DOHH2 (cell line): ENCODE results near the gene SFRP2.

ENCODE experiments used
- H3F3A ChIP-seq: fragments of 200-600 bp; sonication (generic), shearing (Covaris generic); 2 replicates; pipeline ENCODE4 v1.6.0; 2016; ENCODE audit warnings: antibody characterized with exemption, mild to moderate bottlenecking; ENCODE audit not compliant: control insufficient read depth, insufficient read depth
- H3K27ac ChIP-seq: fragments of 200-600 bp; sonication (generic); 2 replicates; pipeline ENCODE4 v1.5.1; 2014; ENCODE audit warnings: low read depth, mild to moderate bottlenecking, low read length, moderate library complexity
- H3K27me3 ChIP-seq: fragments of 200-600 bp; sonication (generic); 2 replicates; pipeline ENCODE4 v1.6.1; 2014; ENCODE audit warnings: mild to moderate bottlenecking, low read length, mixed read lengths; ENCODE audit not compliant: control insufficient read depth
- H3K36me3 ChIP-seq: fragments of 200-600 bp; sonication (generic); 2 replicates; pipeline ENCODE4 v1.6.1; 2014; ENCODE audit warnings: mild to moderate bottlenecking, low read length, moderate library complexity, mixed read lengths; ENCODE audit not compliant: control insufficient read depth
- H3K4me1 ChIP-seq: fragments of 200-600 bp; sonication (generic); 2 replicates; pipeline ENCODE4 v1.6.1; 2014; ENCODE audit warnings: mild to moderate bottlenecking, low read length, mixed read lengths; ENCODE audit not compliant: control insufficient read depth
- H3K4me2 ChIP-seq: fragments of 200-600 bp; sonication (generic); 2 replicates; pipeline ENCODE4 v1.6.0; 2014; ENCODE audit warnings: mild to moderate bottlenecking, low read length, moderate library complexity
- H3K4me3 ChIP-seq: fragments of 200-600 bp; sonication (generic); 2 replicates; pipeline ENCODE4 v1.5.1; 2014; ENCODE audit warnings: mild to moderate bottlenecking, low read length, mixed read lengths
- H3K79me2 ChIP-seq: fragments of 200-600 bp; sonication (generic); 2 replicates; pipeline ENCODE4 v1.6.1; 2014; ENCODE audit warnings: mild to moderate bottlenecking, low read length, mixed read lengths; ENCODE audit not compliant: control insufficient read depth
- H3K9me2 ChIP-seq: fragments of 200-600 bp; sonication (generic); replicated peaks from 2 replicates; pipeline ENCODE4 v1.6.1; 2014; ENCODE audit warnings: mild to moderate bottlenecking, low read length, mixed read lengths; ENCODE audit not compliant: control insufficient read depth
- H3K9me3 ChIP-seq: fragments of 200-600 bp; sonication (generic); 2 replicates; pipeline ENCODE4 v1.6.1; 2014; ENCODE audit warnings: antibody characterized with exemption, low read length, mixed read lengths; ENCODE audit not compliant: control insufficient read depth, insufficient read depth
- H4K20me1 ChIP-seq: fragments of 200-600 bp; sonication (generic); 2 replicates; pipeline ENCODE4 v1.6.0; 2014; ENCODE audit warnings: low read depth, mild to moderate bottlenecking, antibody characterized with exemption, low read length, moderate library complexity; ENCODE audit not compliant: control insufficient read depth, insufficient read depth
- EZH2phosphoT487 ChIP-seq: fragments of 200-600 bp; sonication (generic); IDR thresholded peaks from 2 replicates; pipeline ENCODE4 v1.6.1; 2017; ENCODE audit warnings: borderline replicate concordance, mild to moderate bottlenecking, antibody characterized with exemption, low read length, moderate library complexity, mixed read lengths
- TF ChIP-seq, protein P1 (sequence below): fragments of 200-600 bp; sonication (generic); IDR thresholded peaks from one replicate; pipeline ENCODE4 v1.5.1; 2014; ENCODE audit warnings: antibody characterized with exemption, mild to moderate bottlenecking, low read depth, low read length; ENCODE audit not compliant: poor library complexity, severe bottlenecking

The SFRP2 gene

DNA sequence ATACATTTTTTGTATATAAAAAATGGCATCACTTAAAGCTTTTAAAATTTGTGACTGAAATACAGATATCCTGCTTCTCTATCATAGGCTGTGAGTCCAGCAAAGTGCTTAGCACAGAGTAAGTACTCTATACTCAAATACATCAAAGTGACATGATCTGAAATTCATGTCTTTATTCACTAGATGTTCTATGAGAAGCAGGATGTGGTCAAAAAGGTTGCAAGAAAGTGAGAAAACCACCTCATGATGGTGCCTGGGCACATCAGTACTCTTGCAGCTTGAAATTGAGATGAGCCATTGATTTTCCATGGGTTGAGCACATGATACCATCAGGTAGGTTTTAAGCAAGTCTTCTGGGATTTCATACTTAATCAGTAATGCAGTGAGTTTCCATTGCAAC, 20.4 kb upstream of the SFRP2 start:
- H3K27me3 ChIP-seq: no peaks in the 10 kb centered on the region
- no peaks in the 10 kb centered on the region for H3F3A ChIP-seq
- no peaks in the 10 kb centered on the region for H4K20me1 ChIP-seq
- H3K4me2 ChIP-seq: no peak overlapping the region
- H3K9me2 ChIP-seq: no peaks in the 10 kb centered on the region
- H3K9me3 ChIP-seq: no peaks in the 10 kb centered on the region; the same call in 1 of the 2 replicates
- H3K4me3 ChIP-seq: no peak overlapping the region
- no peaks in the 10 kb centered on the region for H3K79me2 ChIP-seq
- no peak overlapping the region for H3K27ac ChIP-seq
- TF ChIP-seq, protein P1, sequence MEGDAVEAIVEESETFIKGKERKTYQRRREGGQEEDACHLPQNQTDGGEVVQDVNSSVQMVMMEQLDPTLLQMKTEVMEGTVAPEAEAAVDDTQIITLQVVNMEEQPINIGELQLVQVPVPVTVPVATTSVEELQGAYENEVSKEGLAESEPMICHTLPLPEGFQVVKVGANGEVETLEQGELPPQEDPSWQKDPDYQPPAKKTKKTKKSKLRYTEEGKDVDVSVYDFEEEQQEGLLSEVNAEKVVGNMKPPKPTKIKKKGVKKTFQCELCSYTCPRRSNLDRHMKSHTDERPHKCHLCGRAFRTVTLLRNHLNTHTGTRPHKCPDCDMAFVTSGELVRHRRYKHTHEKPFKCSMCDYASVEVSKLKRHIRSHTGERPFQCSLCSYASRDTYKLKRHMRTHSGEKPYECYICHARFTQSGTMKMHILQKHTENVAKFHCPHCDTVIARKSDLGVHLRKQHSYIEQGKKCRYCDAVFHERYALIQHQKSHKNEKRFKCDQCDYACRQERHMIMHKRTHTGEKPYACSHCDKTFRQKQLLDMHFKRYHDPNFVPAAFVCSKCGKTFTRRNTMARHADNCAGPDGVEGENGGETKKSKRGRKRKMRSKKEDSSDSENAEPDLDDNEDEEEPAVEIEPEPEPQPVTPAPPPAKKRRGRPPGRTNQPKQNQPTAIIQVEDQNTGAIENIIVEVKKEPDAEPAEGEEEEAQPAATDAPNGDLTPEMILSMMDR: no peak
- TF ChIP-seq EZH2phosphoT487: no peak
- no peaks in the 10 kb centered on the region for H3K36me3 ChIP-seq
- no peaks in the 10 kb centered on the region for H3K4me1 ChIP-seq

DNA sequence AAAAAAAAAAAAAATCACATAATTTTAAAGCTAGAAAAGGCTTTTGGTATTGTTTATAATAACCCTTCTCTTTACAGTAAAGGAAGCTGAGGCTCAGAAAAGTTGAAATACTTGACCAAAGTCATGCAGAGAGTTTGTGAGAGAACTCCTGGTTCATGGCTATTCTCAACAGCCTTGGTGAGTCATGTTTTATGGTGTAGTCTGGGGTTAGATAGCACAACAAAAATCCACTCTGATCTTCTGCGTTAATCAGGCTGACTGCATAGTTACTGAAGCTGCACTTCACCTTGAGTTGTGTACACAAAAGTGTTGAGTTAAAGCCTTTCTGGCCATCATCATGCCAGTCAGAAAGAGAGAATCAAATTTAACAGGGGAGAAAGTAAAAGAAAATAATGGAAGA, 19.3 kb upstream of the SFRP2 start:
- no peaks in the 10 kb centered on the region for H3K36me3 ChIP-seq
- no peaks in the 10 kb centered on the region for H4K20me1 ChIP-seq
- no peaks in the 10 kb centered on the region for H3K79me2 ChIP-seq
- H3F3A ChIP-seq: no peaks in the 10 kb centered on the region
- no peak overlapping the region for H3K4me3 ChIP-seq
- H3K4me2 ChIP-seq: no peak overlapping the region
- H3K9me3 ChIP-seq: no peaks in the 10 kb centered on the region; the same call in 1 of the 2 replicates
- no peaks in the 10 kb centered on the region for H3K9me2 ChIP-seq
- no peak overlapping the region for H3K27ac ChIP-seq
- no peak for TF ChIP-seq EZH2phosphoT487
- TF ChIP-seq, protein P1: no peak
- H3K4me1 ChIP-seq: no peaks in the 10 kb centered on the region
- H3K27me3 ChIP-seq: no peaks in the 10 kb centered on the region

DNA sequence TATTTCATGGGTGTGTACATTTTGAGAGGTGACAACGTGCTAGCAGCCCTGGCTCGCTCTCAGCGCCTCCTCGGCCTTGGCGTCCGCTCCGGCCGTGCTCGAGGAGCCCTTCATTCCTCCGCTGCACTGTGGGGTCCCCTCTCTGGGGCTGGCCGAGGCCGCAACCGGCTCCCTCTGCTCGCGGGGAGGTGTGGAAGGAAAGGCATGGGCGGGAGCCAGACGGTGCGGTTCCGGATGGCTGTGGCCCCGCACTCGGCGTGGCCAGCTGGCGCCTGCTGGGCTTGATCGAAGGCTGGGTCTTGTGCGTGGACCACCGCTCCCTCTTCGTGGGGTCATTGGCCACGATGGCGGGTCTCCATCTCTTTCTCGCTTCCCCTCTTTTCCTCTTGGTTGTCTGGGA, 17.2 kb upstream of the SFRP2 start:
- no peaks in the 10 kb centered on the region for H4K20me1 ChIP-seq
- H3K4me3 ChIP-seq: no peak overlapping the region
- no peak overlapping the region for H3K4me2 ChIP-seq
- TF ChIP-seq, protein P1: no peak
- TF ChIP-seq EZH2phosphoT487: no peak
- H3K27me3 ChIP-seq: no peaks in the 10 kb centered on the region; the same call in 1 of the 2 replicates
- no peak overlapping the region for H3K27ac ChIP-seq
- H3K79me2 ChIP-seq: no peaks in the 10 kb centered on the region
- H3K36me3 ChIP-seq: no peaks in the 10 kb centered on the region
- no peaks in the 10 kb centered on the region for H3K9me2 ChIP-seq
- no peaks in the 10 kb centered on the region; the same call in 1 of the 2 replicates for H3K9me3 ChIP-seq
- no peaks in the 10 kb centered on the region for H3F3A ChIP-seq
- H3K4me1 ChIP-seq: no peaks in the 10 kb centered on the region
